ENCODE data around the gene INTS6.

DNA sequence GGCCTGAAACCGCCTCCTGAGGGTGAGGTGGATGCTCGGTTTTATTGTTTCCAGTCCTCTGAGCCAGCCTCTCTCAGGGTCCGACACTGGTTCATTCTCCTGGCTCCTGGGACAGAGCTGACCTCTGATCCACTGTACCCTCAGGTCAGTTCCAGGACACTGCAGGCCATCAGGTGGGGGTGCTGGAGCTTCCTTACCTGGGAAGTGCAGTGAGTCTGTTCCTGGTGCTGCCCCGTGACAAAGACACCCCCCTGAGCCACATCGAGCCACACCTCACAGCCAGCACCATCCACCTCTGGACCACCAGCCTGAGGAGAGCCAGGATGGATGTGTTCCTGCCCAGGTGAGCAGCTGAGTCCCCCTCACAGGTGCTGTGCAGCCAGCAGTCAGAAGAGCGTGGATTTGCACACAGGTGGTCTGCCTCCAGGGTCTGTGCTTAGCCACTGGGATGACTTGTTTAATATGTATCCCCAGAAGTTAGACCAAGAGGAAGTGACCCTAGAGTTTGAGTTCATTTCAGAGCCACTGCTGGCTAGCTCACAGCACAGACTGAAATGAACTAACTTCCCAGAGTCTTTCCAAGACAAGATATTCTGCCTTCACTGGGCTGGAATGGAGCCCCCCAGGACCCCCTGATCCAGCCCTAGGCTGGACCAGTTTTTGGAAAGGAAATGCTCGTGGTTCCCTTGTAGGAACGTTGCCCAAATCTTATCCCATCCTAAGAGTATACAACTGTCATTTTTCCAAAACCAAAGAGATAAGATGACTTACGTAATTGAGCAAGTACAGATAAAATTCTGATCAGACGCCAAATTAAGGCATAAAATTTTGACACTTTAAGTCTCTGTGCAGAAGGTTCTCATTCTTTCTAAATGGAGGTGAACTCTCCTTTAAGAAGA is 104.5 kb downstream of the INTS6 start:
- TF ChIP-seq, protein P1, sequence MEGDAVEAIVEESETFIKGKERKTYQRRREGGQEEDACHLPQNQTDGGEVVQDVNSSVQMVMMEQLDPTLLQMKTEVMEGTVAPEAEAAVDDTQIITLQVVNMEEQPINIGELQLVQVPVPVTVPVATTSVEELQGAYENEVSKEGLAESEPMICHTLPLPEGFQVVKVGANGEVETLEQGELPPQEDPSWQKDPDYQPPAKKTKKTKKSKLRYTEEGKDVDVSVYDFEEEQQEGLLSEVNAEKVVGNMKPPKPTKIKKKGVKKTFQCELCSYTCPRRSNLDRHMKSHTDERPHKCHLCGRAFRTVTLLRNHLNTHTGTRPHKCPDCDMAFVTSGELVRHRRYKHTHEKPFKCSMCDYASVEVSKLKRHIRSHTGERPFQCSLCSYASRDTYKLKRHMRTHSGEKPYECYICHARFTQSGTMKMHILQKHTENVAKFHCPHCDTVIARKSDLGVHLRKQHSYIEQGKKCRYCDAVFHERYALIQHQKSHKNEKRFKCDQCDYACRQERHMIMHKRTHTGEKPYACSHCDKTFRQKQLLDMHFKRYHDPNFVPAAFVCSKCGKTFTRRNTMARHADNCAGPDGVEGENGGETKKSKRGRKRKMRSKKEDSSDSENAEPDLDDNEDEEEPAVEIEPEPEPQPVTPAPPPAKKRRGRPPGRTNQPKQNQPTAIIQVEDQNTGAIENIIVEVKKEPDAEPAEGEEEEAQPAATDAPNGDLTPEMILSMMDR (IDR thresholded peaks at IDR 0.05), result no peak
- no peak for TF ChIP-seq POLR2A (IDR thresholded peaks at IDR 0.05)

Data from adrenal gland (tissue), 5 donors.